Gastroesophageal sphincter (tissue), 4 donors: ENCODE data around the gene IGSF9. TPM values are rescaled to one million over a fixed set of nuclear protein-coding genes. Genes with fewer than 3 reads are reported as not detected.

ENCODE experiments used
- ATAC-seq: fragments of 150-250 bp; one replicate; pipeline ENCODE4 v1.9.1; 2016; ENCODE audit warnings: mild to moderate bottlenecking, moderate library complexity
- H3K27ac ChIP-seq, 4 donors: fragments of 200-600 bp; sonication (generic) in 3 of 4; 1 replicate in 3 of 4; 2 replicates in 1 of 4; pipeline ENCODE4 v1.5.1; 2016 to 2019
- H3K27me3 ChIP-seq: fragments of 200-600 bp; sonication (generic); one replicate; pipeline ENCODE4 v1.5.1; 2019
- H3K36me3 ChIP-seq, 2 donors: fragments of 200-600 bp; sonication (generic); one replicate each; pipeline ENCODE4 v1.5.1; 2019; ENCODE audit warnings: control low read depth in 1 of 2
- H3K4me1 ChIP-seq, 3 donors: fragments of 200-600 bp; sonication (generic); 1 replicate in 2 of 3; 2 replicates in 1 of 3; pipeline ENCODE4 v1.5.1; 2016 to 2019; ENCODE audit warnings: control low read depth in 2 of 3
- H3K4me3 ChIP-seq, 2 donors: fragments of 200-600 bp; sonication (generic); one replicate each; pipeline ENCODE4 v1.5.1; 2019; ENCODE audit warnings: mild to moderate bottlenecking in 1 of 2, moderate library complexity in 1 of 2
- H3K9me3 ChIP-seq, 3 donors: fragments of 200-600 bp; sonication (generic); one replicate each; pipeline ENCODE4 v1.5.1; 2017 to 2019; ENCODE audit warnings: control low read depth in 2 of 3
- EP300 ChIP-seq: sonication (generic); formaldehyde crosslinking; IDR thresholded peaks from one replicate; pipeline ENCODE4 v1.6.1; 2017; ENCODE audit warnings: antibody characterized with exemption, mild to moderate bottlenecking
- POLR2A ChIP-seq, 2 donors: fragments of 450-650 bp; IDR thresholded peaks; one replicate each; pipeline ENCODE4 v1.6.1; 2017; ENCODE audit warnings: antibody characterized with exemption in 2 of 2, mild to moderate bottlenecking in 2 of 2, moderate library complexity in 1 of 2
- POLR2AphosphoS5 ChIP-seq: sonication (generic); formaldehyde crosslinking; IDR thresholded peaks from one replicate; pipeline ENCODE4 v1.6.1; 2017; ENCODE audit warnings: antibody characterized with exemption
- WGBS, 2 donors: methylation state at CpG; one replicate each; pipeline ENCODE4 v1.1.5; 2018; ENCODE audit warnings: low coverage in 1 of 2; 5-methylcytosine and 5-hydroxymethylcytosine counted together
- total RNA-seq, 4 donors: library from RNA; depleted of rRNA; stranded (reverse); fragments of >200 nt; gene quantifications; one replicate each; pipeline ENCODE4 v1.1.0, GENCODE V29; 2016
- TF ChIP-seq, protein P1 (sequence below), 4 experiments: fragments of 200-600 bp in 2 of 4; fragments of 450-650 bp in 2 of 4; sonication (generic) in 1 of 4; IDR thresholded peaks; one replicate each; pipeline ENCODE4 v1.5.1; 2017 to 2019; ENCODE audit warnings: antibody characterized with exemption in 4 of 4, mild to moderate bottlenecking in 2 of 4, moderate library complexity in 2 of 4

Gene IGSF9
- total RNA-seq, 4 donors from 2014 or later = 0.35 to 0.62 TPM; not detected in 2

DNA sequence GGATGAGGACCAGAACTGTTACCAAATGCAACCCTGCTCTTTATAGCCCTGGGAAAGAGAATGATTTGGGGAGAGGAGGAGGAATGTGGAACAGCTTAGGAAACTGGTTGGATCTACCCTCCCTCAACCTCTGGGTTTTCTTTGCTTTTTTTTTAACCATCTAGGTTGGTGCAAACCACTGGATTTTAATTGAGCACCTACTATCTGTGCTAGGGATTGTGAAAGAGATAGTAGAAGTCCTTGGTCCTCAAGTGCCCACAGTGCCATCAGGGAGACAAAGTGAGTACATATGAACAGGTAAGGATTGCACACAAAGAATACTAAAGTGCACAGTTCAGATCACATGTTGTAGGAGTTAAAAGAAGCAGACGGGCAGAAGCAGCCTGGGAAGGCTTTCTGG lies 24.8 kb downstream of the IGSF9 start:
- H3K9me3 ChIP-seq = no peaks in the 10 kb centered on the region
- H3K4me3 ChIP-seq = no peak overlapping the region
- peaks cover 0 to 39% of the 10 kb centered on the region in 2 donors for H3K36me3 ChIP-seq
- peak overlapping the region in 3 of 4 donors; percentile 93 to 96 (median 94) for H3K27ac ChIP-seq
- no peak for TF ChIP-seq EP300
- TF ChIP-seq, protein P1, sequence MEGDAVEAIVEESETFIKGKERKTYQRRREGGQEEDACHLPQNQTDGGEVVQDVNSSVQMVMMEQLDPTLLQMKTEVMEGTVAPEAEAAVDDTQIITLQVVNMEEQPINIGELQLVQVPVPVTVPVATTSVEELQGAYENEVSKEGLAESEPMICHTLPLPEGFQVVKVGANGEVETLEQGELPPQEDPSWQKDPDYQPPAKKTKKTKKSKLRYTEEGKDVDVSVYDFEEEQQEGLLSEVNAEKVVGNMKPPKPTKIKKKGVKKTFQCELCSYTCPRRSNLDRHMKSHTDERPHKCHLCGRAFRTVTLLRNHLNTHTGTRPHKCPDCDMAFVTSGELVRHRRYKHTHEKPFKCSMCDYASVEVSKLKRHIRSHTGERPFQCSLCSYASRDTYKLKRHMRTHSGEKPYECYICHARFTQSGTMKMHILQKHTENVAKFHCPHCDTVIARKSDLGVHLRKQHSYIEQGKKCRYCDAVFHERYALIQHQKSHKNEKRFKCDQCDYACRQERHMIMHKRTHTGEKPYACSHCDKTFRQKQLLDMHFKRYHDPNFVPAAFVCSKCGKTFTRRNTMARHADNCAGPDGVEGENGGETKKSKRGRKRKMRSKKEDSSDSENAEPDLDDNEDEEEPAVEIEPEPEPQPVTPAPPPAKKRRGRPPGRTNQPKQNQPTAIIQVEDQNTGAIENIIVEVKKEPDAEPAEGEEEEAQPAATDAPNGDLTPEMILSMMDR (IDR thresholded peaks at IDR 0.05) = no peak
- ATAC-seq = no peak
- H3K4me1 ChIP-seq = peaks cover 0 to 77% (median 11%) of the 10 kb centered on the region in 3 donors
- no peaks in the 10 kb centered on the region for H3K27me3 ChIP-seq
- WGBS, 2 donors = 67 to 78% methylated on average over 1 of the region's 1 CpG

DNA sequence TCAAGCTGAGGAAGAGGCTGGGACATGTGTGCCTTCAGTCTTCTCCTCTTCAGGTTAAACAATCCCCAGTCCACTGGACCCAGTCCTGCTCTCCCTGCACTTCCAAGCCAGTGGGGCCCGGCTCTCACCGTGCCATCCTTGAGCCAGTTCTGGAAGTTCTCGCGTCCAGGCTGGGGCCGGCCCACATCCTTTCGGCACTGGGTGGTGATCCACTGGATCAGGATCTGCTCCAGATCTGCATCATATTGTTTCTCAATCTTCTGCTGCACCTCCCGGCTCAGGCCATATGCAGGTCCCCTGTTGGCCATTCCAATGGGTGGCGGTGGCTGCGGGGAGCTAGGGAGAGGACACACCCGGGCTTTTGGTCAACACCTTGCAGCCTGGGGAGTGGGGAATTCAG lies 25.2 kb downstream of the IGSF9 start:
- Histone ChIP-seq H3K4me1 (peaks cover 0 to 79% (median 12%) of the 10 kb centered on the region in 3 donors), H3K27ac (peak overlapping the region in 2 of 4 donors; percentile 16 to 96), H3K27me3 (no peaks in the 10 kb centered on the region), H3K4me3 (no peak overlapping the region), H3K9me3 (no peaks in the 10 kb centered on the region), H3K36me3 (peaks cover 0 to 39% of the 10 kb centered on the region in 2 donors)
- no CpG with 5 or more reads among the region's 10 CpGs for WGBS, 2 donors
- TF ChIP-seq POLR2AphosphoS5 = no peak
- TF ChIP-seq, protein P1 (IDR thresholded peaks at IDR 0.05) = no peak
- no peak for TF ChIP-seq EP300
- ATAC-seq = no peak

DNA sequence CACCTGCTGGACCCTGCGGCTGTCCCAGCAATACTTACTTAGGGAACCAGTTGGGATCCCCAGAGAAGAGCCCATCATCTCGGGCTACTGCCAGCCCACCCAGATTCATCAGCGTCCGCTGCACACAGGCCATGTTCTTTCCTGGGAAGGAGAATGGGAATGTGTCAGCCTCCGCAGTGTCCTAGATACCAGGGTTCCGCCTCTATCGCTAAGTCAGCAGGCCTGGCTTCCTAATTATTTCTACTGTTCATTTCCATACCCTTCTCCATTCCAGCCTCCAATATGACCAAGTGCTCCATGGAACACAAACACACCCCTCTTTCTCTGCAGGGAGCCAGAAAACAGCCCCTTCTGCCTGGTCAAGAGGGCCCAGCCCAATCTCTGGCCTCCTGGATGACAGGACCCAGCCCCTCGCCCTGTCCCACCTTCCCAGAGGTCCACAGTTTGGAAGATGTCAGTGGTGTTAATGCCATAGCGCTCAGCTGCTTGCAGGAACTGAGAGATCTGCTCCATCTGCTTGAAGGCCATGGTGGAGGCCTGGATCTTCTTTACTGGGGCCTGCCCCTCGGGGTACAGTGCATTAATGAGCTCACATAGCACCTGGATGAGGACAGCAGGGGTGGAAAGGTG lies 26.1 kb downstream of the IGSF9 start:
- Histone ChIP-seq H3K4me3 (no peak overlapping the region), H3K36me3 (peaks cover 0 to 39% of the 10 kb centered on the region in 2 donors), H3K4me1 (peaks cover 0 to 79% (median 12%) of the 10 kb centered on the region in 3 donors), H3K27ac (peak overlapping the region in 3 of 4 donors; percentile 14 to 24 (median 16)), H3K27me3 (no peaks in the 10 kb centered on the region), H3K9me3 (no peaks in the 10 kb centered on the region)
- 93% methylated on average over 6 to 8 of the region's 10 CpGs for WGBS, 2 donors
- no peak for ATAC-seq
- no peak for TF ChIP-seq POLR2A (IDR thresholded peaks at IDR 0.05)

DNA sequence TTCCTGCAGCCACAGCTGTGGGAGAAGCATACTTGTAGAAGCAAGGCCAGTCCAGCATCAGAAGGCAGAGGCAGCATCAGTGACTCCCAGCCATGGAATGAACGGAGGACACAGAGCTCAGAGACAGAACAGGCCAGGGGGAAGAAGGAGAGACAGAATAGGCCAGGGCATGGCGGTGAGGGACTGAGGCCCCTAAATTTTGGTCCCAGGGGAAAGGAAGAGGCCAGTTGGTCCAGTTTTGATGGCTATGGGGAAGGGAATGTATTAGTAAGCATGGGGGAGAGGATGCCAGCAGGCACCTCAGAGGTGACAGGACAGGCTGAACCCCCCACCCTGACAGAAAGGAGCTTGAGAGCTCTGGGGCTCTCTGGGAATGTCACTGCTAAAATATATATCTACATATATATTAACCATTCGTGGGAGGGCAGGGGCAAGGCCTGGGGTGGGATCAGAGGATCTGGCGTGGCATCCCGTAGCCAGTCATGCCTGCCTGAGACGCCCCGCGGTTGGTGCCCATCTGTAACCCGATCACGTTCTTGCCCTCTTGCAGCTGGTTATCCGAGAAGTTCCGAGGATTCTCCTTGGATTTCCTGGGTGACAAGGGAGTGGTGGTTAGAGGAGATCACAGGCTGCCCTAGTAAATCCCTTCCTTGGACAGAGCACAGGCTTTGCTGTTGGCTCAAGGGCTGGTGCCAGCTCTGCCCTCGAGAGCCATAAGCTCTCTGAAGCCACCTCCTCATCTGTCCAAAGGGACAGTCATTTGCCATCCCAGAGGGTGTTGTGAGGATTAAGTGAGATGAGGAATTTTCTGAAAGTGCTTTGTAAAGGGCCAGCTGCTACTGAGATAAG lies 26.8 kb downstream of the IGSF9 start:
- WGBS, 2 donors = 78 to 83% methylated on average over 1 to 2 of the region's 13 CpGs
- peaks cover 0 to 78% (median 12%) of the 10 kb centered on the region in 3 donors for H3K4me1 ChIP-seq
- peak overlapping the region in 3 of 4 donors; percentile 14 to 55 (median 24) for H3K27ac ChIP-seq
- TF ChIP-seq, protein P1 (IDR thresholded peaks at IDR 0.05) = no peak
- TF ChIP-seq POLR2AphosphoS5 (no peak), POLR2A (IDR thresholded peaks at IDR 0.05) (no peak), EP300 (no peak)
- no peak overlapping the region for H3K4me3 ChIP-seq
- no peaks in the 10 kb centered on the region for H3K27me3 ChIP-seq
- no peak for ATAC-seq
- H3K9me3 ChIP-seq = no peaks in the 10 kb centered on the region
- peaks cover 0 to 39% of the 10 kb centered on the region in 2 donors for H3K36me3 ChIP-seq

DNA sequence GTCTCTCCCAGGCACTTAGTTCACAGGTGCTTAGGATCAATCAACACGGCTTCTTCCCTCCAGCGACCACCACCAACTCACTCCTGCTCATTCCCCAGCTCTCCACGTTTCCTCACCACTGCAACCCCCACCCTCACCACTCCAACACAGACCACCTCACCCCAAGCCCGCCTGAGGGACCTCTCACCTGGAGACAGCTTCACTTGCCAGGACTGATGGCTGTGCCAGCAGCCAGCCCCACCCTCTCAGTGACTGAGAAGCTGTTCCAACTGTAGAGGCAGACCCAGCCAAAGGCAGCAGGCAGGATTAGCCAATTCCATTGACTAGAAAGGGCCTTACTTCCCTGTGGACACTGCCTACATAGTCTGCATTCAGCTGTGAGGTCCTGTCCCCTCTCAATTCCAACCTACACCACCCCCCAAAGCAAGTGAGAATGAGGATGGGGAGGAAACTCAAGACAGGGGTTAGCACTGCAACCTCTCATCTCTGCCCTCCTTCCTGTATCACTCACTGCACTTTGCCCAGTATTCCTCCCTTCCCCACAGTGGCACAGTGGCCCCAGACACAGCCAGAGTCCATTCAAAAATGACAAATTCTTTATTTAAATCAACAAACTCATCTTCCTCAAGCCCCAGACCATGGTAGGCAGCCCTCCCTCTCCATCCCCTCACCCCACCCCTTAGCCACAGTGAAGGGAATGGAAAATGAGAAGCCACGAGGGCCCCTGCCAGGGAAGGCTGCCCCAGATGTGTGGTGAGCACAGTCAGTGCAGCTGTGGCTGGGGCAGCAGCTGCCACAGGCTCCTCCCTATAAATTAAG lies 27.7 kb downstream of the IGSF9 start:
- Histone ChIP-seq H3K9me3 (no peaks in the 10 kb centered on the region), H3K36me3 (peaks cover 0 to 39% of the 10 kb centered on the region in 2 donors), H3K27me3 (no peaks in the 10 kb centered on the region), H3K4me3 (no peak overlapping the region), H3K27ac (peak overlapping the region in 2 of 4 donors; percentile 30 to 55), H3K4me1 (peaks cover 0 to 72% (median 12%) of the 10 kb centered on the region in 3 donors)
- 74 to 79% methylated on average over 3 to 4 of the region's 5 CpGs for WGBS, 2 donors
- ATAC-seq = no peak
- TF ChIP-seq POLR2AphosphoS5 (no peak), EP300 (no peak), POLR2A (IDR thresholded peaks at IDR 0.05) (no peak)
- TF ChIP-seq, protein P1 (IDR thresholded peaks at IDR 0.05) = no peak
